Measurements from ENCODE around the gene ATF4. TPM values are rescaled to one million over a fixed set of nuclear protein-coding genes. Genes with fewer than 3 reads are reported as not detected.

The ATF4 gene
- total RNA-seq, 1 experiment from 2014 or later = 177 TPM

DNA sequence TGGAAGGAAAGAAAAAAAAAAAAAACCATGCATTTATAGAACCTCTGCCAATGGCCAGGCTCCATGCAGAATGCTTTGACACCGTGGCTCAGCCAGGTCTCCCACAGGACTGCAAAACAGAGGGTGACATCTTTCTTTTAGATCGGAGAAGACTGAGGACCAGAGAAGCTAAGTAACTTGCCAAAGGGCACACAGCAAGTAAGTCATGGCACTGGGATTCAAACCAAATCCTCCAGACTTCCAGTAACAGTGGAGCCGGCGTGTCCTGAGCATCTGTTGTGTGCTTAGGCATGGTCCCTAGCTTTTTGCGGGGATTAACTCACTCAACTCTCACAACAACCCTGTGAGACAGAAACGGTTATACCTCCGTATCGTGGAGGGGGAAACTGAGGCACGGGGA lies 42.8 kb upstream of the ATF4 start:
- Histone ChIP-seq H3K4me3 (ENCODE audit: low read depth in 2 of 2, low read length in 2 of 2) (no peak overlapping the region), H3K27ac (ENCODE audit: low read length) (no peak overlapping the region), H3K27me3 (ENCODE audit: control insufficient read depth, insufficient read depth, low read length) (no peaks in the 10 kb centered on the region), H3K36me3 (ENCODE audit: control insufficient read depth, insufficient read depth, low read length) (no peaks in the 10 kb centered on the region), H3K9me3 (ENCODE audit: control insufficient read depth, insufficient read depth, low read depth, low read length) (no peaks in the 10 kb centered on the region), H3K4me1 (ENCODE audit: control insufficient read depth, insufficient read depth, low read length) (no peaks in the 10 kb centered on the region)
- POLR2A ChIA-PET = interaction anchor here (0.6 to 0.7 kb wide), 2 partner anchors 32 to 37 kb away, joined by 4 read pairs; no protein-coding TSS in a partner anchor
- CTCF ChIA-PET = no interaction called here
- ATAC-seq (no peak), DNase-seq (ENCODE audit: low read depth, low spot score) (no peak)
- BruUV-seq (replicated peaks) = no TSS peak
- intact Hi-C loops (cut with micrococcal nuclease; ENCODE audit: unreplicated experiment) = no loop called here
- no peak for TF ChIP-seq SIN3A (IDR thresholded peaks at IDR 0.05; ENCODE audit: borderline replicate concordance, insufficient read depth, low read depth, low read length)
- TF ChIP-seq, protein P1, sequence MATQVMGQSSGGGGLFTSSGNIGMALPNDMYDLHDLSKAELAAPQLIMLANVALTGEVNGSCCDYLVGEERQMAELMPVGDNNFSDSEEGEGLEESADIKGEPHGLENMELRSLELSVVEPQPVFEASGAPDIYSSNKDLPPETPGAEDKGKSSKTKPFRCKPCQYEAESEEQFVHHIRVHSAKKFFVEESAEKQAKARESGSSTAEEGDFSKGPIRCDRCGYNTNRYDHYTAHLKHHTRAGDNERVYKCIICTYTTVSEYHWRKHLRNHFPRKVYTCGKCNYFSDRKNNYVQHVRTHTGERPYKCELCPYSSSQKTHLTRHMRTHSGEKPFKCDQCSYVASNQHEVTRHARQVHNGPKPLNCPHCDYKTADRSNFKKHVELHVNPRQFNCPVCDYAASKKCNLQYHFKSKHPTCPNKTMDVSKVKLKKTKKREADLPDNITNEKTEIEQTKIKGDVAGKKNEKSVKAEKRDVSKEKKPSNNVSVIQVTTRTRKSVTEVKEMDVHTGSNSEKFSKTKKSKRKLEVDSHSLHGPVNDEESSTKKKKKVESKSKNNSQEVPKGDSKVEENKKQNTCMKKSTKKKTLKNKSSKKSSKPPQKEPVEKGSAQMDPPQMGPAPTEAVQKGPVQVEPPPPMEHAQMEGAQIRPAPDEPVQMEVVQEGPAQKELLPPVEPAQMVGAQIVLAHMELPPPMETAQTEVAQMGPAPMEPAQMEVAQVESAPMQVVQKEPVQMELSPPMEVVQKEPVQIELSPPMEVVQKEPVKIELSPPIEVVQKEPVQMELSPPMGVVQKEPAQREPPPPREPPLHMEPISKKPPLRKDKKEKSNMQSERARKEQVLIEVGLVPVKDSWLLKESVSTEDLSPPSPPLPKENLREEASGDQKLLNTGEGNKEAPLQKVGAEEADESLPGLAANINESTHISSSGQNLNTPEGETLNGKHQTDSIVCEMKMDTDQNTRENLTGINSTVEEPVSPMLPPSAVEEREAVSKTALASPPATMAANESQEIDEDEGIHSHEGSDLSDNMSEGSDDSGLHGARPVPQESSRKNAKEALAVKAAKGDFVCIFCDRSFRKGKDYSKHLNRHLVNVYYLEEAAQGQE (IDR thresholded peaks at IDR 0.05; ENCODE audit: insufficient read depth in 1 of 2, low read depth in 2 of 2, low read length in 1 of 2) = no peak
- in situ Hi-C loops (cut with HindIII; ENCODE audit: low pct_unique_long_range_greater_than_20kb, low sequenced_read_pairs) = no loop called here

DNA sequence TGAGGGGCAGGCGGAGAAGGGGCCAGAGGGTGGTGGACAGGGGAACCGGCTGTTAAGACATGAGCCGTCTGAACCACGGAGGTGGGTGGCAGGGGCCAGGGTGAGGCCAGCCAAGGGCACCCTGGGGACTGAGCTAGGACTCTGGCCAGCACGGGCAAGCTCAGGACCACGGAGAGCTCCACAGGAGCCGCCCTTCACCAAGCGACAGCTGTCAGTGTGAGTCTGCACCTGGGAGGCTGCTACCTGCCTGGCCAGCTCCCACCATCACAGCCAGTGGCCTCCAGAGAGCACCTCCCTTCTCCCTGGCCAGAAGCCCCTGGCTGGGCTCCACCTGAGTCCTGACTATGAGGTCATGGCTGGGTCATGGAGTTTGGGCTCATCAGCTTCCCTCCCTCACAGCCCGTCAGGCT lies 41.9 kb upstream of the ATF4 start:
- POLR2A ChIA-PET = interaction anchor here (0.6 kb wide), 2 partner anchors 15 to 32 kb away, joined by 3 to 4 read pairs; no protein-coding TSS in a partner anchor
- Histone ChIP-seq H3K4me3 (ENCODE audit: low read depth in 2 of 2, low read length in 2 of 2) (no peak overlapping the region), H3K9me3 (ENCODE audit: control insufficient read depth, insufficient read depth, low read depth, low read length) (no peaks in the 10 kb centered on the region), H3K27ac (ENCODE audit: low read length) (no peak overlapping the region), H3K36me3 (ENCODE audit: control insufficient read depth, insufficient read depth, low read length) (no peaks in the 10 kb centered on the region), H3K27me3 (ENCODE audit: control insufficient read depth, insufficient read depth, low read length) (no peaks in the 10 kb centered on the region), H3K4me1 (ENCODE audit: control insufficient read depth, insufficient read depth, low read length) (no peaks in the 10 kb centered on the region)
- intact Hi-C loops (cut with micrococcal nuclease; ENCODE audit: unreplicated experiment) = no loop called here
- in situ Hi-C loops (cut with HindIII; ENCODE audit: low pct_unique_long_range_greater_than_20kb, low sequenced_read_pairs) = no loop called here
- no TSS peak for BruUV-seq (replicated peaks)
- no peak for DNase-seq (ENCODE audit: low read depth, low spot score)
- TF ChIP-seq, protein P1 (IDR thresholded peaks at IDR 0.05; ENCODE audit: insufficient read depth in 1 of 2, low read depth in 2 of 2, low read length in 1 of 2) = peak; percentile 93 to 96
- TF ChIP-seq, protein P2, sequence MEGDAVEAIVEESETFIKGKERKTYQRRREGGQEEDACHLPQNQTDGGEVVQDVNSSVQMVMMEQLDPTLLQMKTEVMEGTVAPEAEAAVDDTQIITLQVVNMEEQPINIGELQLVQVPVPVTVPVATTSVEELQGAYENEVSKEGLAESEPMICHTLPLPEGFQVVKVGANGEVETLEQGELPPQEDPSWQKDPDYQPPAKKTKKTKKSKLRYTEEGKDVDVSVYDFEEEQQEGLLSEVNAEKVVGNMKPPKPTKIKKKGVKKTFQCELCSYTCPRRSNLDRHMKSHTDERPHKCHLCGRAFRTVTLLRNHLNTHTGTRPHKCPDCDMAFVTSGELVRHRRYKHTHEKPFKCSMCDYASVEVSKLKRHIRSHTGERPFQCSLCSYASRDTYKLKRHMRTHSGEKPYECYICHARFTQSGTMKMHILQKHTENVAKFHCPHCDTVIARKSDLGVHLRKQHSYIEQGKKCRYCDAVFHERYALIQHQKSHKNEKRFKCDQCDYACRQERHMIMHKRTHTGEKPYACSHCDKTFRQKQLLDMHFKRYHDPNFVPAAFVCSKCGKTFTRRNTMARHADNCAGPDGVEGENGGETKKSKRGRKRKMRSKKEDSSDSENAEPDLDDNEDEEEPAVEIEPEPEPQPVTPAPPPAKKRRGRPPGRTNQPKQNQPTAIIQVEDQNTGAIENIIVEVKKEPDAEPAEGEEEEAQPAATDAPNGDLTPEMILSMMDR (IDR thresholded peaks at IDR 0.05) = no peak
- TF ChIP-seq SIN3A (IDR thresholded peaks at IDR 0.05; ENCODE audit: borderline replicate concordance, insufficient read depth, low read depth, low read length) = no peak
- CTCF ChIA-PET = no interaction called here
- ATAC-seq = no peak

Data from Panc1 (cell line).